Measurements from ENCODE around the gene TRIM28.
"Not testable (repeated sequence)": the region's sequence is repeated elsewhere in the genome, so short reads cannot be mapped to it uniquely, and the experiment has no call there.

The TRIM28 gene

GRCh38 chr19:58562122-58563033, 18.5 kb downstream of the TRIM28 start:
- no peak for DNase-seq

DNA sequence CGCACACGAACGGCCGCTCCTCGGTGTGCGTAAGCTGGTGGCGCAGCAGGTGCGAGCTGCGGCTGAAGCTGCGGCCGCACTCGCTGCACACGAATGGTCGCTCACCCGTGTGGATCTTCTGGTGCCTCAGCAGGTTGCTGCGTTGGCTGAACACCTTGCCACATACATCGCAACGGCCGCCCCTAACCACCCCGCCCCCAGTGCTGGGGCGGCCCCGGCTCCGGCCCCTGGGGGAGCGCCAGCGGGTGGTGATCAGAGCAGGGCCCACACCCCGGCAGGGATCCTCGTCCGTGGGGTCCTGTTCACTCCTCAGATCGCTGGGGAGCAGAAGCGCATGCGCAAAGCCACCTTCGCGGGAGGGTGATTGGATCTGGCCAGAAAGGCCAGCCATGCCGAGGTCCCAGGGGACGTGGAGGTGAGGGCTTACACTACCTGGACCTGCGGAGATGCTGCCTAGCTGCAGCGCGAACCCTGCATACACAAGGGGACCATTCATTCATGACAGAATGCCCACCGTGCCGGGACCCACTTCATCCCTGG, 19.2 kb downstream of the TRIM28 start:
- DNase-seq: no peak

DNA sequence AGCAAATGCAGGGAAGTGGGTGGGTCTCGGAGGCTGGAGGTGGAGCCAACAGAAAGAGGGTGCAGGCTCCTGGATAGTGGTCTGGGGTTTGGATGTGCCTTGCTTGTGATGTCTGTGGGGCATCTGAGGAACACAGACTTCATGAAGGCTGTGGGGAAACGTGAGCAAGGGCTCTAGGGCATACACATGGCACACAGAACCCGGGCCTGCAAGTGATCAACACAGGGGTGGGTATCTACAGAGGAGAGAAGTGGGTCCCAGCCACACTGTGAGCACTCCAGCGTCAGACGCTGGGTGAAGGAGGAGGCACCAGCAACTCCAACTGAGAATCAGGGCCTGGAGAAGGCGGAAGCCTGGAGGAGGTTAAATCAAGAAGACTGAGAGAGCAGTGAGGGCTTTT, 20.0 kb downstream of the TRIM28 start:
- no peak for DNase-seq

DNA sequence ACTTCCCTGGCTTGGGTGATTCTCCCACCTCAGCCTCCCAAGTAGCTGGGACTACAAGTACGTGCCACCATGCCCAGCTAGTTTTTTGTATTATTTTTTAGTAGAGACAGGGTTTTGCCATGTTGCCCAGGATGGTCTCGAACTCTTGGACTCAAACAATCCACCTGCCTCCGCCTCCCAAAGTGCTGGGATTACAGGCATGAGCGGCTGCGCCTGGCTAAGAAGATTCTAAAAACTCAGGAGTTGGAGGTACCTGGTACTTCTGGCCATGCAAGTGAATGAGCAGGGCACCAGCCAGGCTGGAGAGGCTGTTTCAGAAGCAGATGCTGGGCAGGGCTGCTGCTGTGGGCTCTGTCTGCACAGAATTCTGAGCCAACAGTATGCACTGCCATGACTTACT, 23.1 kb downstream of the TRIM28 start:
- DNase-seq: no peak

DNA sequence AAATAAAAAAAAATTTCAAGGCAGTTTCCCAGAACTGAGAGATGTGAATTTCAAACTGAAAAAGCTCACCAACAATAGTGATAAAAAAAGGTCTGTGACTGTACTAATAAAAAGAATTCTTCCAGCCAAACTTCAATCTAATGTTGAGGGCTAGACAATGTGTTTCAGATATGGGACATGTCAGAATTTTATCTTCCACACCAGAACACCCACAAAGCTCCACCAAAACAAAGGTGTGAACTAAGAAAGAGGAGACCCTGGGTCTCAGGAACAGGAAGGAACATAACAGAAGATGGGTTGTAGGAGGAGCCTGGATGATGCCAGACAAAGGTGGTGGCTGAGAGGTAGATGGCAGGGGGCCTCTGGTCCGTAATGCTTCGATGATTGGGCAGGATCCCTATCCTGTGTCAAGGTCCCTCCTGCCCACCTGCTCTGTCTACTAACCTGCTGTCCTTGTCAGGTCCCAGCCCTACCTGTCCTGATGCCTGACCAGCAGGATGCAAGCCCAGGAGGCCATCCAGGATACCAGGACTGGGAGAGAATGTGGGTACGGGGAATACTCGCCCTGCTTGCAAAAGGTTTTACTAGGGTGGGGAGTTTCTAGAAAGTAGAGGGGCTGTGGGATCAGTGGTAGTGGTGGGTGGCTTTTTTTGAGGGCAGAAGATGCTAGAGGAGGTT, 24.7 kb downstream of the TRIM28 start:
- DNase-seq: no peak

DNA sequence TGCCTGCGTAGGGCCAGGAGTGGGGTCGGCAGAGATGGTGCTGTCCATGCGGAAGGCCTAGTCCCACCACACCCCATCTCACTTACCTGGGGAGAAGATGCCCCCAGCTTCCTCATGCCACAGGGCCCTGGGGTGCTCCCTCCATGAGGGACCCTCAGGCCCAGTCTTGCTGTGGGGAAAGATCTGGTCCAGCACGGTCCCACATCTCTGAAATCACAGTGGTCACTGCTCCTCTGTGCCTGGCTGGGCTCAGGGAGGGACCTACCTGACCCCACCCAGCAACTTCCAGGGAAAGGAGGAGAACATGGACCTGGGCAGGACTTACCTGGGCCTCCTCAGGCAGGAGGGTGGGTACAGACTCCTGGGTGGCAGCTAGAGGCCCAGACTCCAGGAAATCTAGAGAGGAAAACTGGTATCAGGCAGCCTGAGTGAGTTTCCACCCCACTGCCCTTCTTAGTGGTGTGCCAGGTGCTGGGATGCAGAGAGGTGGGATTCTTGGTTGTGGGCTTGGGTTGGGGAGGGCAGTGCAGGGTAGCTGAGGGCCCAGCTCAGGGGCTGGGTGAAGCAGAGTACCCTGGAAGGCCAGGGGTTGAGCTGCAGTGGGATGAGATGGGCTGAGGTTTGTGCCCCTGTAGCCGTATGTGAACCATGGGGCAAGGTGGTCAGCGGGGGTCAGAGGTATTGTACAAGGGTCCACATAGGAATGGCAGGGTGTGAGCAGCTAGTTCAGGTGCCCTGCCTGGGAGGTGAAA, 25.5 kb downstream of the TRIM28 start:
- DNase-seq: no peak

GRCh38 chr19:58569943-58570670, 26.2 kb downstream of the TRIM28 start:
- no peak for DNase-seq

DNA sequence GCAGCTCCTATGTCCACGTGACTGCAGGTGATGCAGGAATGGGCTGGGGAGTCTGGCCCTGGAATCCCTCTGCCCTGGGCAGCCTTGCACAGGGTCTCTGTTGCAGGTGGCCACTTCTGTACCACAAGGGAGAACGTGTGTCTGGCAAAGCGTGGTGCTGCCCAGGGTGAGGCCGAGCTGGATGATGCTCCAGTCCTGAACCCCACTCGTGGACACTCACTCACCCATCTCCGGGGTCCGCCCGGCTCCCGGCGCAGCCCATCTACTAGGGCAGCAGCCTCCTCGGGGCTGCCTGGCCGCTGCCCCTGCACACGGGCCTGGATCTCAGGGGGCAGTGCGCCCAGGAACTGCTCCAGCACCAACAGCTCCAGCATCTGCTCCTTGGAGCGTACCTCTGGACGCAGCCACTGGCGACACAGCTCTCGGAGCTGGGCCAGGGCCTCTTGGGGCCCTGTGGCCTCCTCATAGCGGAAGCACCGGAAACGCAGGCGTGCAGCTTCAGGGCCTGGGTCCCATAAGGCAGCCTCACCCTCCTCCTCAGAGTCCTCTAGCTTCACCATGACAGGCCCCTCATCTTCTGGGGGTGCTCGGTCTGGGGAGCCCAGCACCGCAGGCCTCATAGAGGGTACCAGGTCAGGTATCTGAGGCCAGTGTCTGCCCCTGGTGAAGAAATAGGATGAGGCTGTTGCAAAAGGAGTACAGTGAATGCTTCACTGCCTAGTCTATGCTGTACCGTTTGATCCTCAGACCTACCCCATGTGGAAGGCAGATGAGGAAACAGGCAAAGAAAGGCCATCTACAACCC, 27.1 kb downstream of the TRIM28 start:
- no peak for DNase-seq

DNA sequence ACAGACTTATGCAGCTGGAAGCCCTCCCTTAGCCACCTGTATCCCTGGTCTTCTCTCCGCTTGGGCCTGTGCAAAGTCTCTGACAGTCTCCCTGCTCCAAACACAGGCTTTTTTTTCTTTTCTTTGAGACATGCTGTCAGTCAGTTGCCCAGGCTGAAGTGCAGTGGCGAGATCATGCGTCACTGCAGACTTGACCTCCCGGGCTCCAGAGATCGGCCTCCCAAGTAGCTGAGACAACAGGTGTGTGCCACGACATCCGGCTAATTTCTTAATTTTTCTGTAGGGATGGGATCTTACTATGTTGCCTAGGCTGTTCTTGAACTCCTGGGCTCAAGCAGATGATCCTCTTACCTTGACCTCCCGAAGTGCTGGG, 27.7 kb downstream of the TRIM28 start:
- no peak for DNase-seq

DNA sequence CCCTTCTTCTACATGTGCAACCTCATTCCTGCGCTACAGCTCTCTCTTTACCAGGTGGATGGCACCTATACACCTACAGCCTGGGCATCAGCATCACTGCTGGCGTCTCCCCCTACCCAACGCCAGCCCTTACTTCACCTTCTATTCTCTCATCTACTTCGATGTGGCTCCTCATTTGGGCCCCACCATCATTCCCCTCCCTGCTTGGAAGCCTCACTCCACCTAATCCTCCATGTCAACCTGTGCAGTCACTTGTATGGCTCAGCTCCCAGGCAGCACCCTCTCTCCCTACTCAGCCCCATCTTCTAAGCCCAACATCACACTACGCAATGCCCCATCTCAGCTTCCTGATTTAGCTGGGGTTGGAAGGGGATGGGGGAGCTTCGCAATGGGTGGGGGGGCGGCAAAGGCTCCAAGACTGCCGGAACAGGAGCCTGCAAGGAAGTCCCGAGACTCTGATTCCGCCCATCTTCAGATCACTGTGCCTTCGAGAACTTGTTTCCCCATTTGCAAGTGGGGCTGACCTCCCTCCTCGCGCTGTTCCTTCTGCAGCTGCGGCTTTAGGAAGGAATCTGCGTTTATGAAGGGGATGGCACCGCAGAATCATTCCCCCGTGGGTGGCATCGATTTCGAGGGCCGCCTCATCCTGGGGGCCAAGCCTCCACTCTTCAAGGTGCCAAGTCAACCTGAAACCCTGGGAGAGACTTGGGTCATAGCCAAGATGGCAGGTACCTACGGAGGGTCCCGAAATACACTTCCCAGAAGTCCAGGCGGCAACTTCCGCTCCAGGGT, 28.4 kb downstream of the TRIM28 start:
- DNase-seq: no peak

DNA sequence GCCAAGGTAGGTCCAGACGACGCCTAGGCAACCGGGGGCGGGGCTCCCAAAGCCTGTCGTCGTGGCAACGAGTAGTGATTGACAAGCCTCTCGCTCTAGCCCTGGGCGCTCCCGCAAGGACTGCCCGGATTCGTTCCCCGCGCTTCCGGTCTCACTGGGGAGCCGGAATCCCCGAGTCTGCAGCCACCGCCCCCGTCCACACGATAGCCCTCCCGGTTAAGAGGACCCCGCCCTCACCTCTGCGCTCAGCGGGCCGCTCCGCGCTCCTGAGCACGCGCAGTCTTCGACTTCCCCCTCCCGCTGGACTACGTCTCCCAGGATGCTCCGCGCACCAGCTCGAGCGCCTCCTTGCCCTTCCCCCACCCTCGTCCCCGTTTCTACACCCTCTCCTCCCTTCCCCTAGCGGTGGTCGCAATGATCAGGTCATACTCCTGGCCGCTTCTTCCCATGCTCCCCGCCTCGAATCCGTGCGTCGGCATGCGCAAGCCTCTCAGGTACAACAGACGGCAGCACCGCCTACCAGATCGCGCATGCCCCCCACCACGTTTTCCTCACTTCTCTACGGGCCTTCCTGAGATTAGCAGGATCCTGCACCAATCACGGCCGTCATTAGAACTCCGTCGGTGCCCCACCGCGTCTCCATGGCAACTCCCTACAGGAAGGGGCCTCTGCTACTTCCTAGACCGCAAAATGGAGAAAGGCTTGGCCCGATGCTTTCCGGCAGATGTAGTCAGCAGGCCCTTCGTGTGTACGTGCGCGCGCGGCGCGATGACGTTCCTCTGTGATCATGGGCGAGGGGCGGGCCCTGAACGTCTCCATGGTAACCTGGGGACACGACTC, 29.2 kb downstream of the TRIM28 start, which contains the start of gene MZF1:
Gene MZF1 (minus strand): TSS at position 518 of the 840 bp plus-strand sequence. CDS start 1,946 bp downstream, outside the sequence.
- DNase-seq: no peak

GRCh38 chr19:58573658-58574164, 29.8 kb downstream of the TRIM28 start:
- no peak for DNase-seq

DNA sequence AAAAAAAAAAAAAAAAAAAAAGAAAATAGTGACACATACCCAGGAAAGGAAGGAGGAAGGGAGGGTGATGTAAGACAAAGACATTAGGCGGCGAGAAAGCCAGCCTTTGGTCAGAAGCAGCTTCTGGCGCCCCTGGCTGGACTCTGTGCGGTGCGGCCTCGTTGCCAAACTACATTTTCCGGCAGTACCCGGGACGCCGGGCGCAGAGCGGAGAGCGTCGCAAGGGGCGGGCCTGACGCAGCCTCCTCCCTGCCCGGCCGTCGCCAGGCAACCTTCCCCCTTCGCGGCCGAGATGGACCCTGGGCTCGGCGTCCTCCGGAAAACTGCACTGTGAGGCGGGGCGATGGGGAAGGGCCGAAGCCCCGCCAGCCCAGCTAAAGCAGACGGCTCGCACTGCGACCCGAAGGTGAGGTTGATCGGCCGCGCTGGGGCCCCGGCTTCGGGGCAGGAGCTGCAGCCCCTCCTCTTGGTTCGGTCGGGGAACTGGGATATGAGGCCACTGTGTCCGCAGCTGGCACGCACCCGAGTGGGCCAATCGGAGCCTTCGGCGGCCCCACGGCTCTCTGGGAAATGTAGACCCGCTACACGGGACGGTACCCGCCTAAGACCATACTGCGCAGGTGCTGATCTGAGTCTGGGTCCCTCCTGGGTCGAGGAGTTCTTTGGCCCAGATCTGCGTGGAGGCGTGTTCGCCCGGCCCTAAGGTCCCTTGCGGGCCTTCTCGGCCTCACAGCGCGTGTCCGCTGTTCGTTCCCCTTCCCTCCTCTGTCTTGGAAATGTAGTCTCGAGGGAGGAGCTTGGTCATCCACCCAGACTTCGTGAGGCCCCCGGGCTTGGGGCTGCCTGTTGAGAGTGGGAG, 31.5 kb downstream of the TRIM28 start:
- no peak for DNase-seq

DNA sequence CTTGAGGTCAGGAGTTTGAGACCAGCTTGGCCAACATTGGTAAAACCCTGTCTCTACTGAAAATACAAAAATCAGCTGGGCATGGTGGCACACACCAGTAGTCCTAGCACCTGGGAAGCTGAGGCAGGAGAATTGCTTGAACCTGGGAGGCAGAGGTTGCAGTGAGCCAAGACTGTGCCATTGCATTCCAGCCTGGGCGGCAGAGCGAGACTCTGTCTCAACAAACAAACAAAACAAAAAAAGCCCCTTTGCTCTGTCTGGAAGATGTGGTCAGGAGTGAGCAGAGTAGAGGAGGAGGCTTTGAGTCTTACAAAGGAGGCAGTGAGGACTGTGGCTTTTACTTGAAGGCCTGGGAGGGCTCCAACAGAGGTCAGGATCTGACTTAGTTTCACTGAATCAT, 33.7 kb downstream of the TRIM28 start:
- DNase-seq: not testable (repeated sequence)

GRCh38 chr19:58578012-58578925, 34.4 kb downstream of the TRIM28 start:
- DNase-seq: no peak

DNA sequence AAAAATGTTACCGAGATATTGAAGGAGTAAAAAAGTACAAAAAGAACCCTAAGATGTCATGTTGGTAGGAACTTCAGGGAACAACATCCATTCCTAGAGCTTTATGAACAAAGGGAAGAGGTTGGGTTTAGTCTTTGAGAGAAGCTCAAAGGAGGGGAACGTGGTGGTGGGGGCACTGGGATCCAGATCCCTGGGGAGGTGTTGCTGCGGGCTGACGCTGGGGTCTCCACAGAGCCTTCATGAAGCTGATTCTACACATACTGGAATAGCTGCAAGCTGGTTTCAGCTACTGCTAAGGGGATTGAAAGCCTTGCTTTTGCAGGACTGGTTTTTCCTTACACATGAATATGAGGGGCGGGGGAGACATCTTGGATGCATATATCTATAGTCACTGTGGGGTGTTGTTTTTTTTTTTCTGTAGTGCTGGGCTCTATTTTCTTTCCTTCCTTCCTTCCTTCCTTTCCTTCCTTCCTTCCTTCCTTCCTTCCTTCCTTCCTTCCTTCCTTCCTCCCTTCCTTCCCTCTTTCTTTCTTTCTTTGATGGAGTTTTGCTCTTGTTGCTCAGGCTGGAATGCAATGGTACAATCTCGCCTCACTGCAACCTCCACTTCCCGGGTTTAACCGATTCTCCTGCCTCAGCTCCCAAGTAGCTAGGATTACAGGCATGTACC, 35.7 kb downstream of the TRIM28 start:
- no peak for DNase-seq
